ENCODE results near the gene KLHL17.

Gene KLHL17

GRCh38 chr1:960363-961131, at the start of gene KLHL17:
Gene KLHL17, plus strand, starts transcription at chr1:960584. Its CDS starts 110 bp downstream, at chr1:960694.
- DNase-seq: peak; percentile 90
- ATAC-seq: peak; percentile 53

- ATAC-seq (peak; percentile 44), DNase-seq (no peak)
These were observed 49.3 kb upstream of the KLHL17 start for GRCh38 chr1:910881-911721.

- no peak for DNase-seq
- ATAC-seq: no peak
These were observed 48.3 kb upstream of the KLHL17 start for GRCh38 chr1:911875-912739.

- ATAC-seq (no peak), DNase-seq (no peak)
These were observed 47.6 kb upstream of the KLHL17 start for GRCh38 chr1:912740-913301.

- peak; percentile 2 for DNase-seq
- no peak for ATAC-seq
These were observed 46.8 kb upstream of the KLHL17 start for GRCh38 chr1:913491-914130.

- peak; percentile 1 for DNase-seq
- ATAC-seq: no peak
These were observed 46.1 kb upstream of the KLHL17 start for GRCh38 chr1:914131-914890.

- DNase-seq (peak; percentile 1), ATAC-seq (no peak)
These were observed 45.5 kb upstream of the KLHL17 start for GRCh38 chr1:914891-915280.

- ATAC-seq (no peak), DNase-seq (peak; percentile 2)
These were observed 44.9 kb upstream of the KLHL17 start for GRCh38 chr1:915295-916172.

- ATAC-seq: no peak
- DNase-seq: peak; percentile 1
These were observed 44.0 kb upstream of the KLHL17 start for GRCh38 chr1:916173-917075.

- DNase-seq (no peak), ATAC-seq (no peak)
These were observed 43.3 kb upstream of the KLHL17 start for GRCh38 chr1:917076-917459.

GRCh38 chr1:917466-918091, 42.8 kb upstream of the KLHL17 start:
- DNase-seq (no peak), ATAC-seq (no peak)

- DNase-seq: no peak
- no peak for ATAC-seq
These were observed 42.0 kb upstream of the KLHL17 start for GRCh38 chr1:918353-918752.

- no peak for ATAC-seq
- DNase-seq: no peak
These were observed 41.5 kb upstream of the KLHL17 start for GRCh38 chr1:918843-919242.

- no peak for ATAC-seq
These were observed 41.0 kb upstream of the KLHL17 start for GRCh38 chr1:919271-919872.

GRCh38 chr1:920010-920409, 40.4 kb upstream of the KLHL17 start:
- ATAC-seq (no peak), DNase-seq (no peak)

More at GRCh38 chr1:919271-919872, 41.0 kb upstream of the KLHL17 start:
- DNase-seq: no peak

- DNase-seq (no peak), ATAC-seq (no peak)
These were observed 39.9 kb upstream of the KLHL17 start for GRCh38 chr1:920521-920920.

- peak; percentile 48 for DNase-seq
These were observed 39.2 kb upstream of the KLHL17 start for GRCh38 chr1:921011-921837.

More at GRCh38 chr1:921011-921837, 39.2 kb upstream of the KLHL17 start:
- ATAC-seq: no peak

Measured in stimulated activated naive CD8-positive, alpha-beta T cell treated with anti-CD3 and anti-CD28 coated beads, Interleukin-15, Interleukin-2, amounts not matched to agents 100 U/mL and 50 U/mL, for 24 hours (primary cell).